WERI-Rb-1 (cell line): ENCODE measurements around the gene SLC25A41.

Source experiments
- DNase-seq: peaks from one replicate; pipeline ENCODE4 v3.0.0-alpha.2; 2020
- H3K27ac ChIP-seq: fragments of 250-450 bp; sonication (Bioruptor Pico); 2 replicates; pipeline ENCODE4 v1.5.1; 2020; ENCODE audit warnings: mild to moderate bottlenecking, moderate library complexity
- H3K27me3 ChIP-seq: fragments of 250-450 bp; sonication (Bioruptor Pico); 2 replicates; pipeline ENCODE4 v1.5.1; 2021; ENCODE audit warnings: mild to moderate bottlenecking, low read depth, moderate library complexity; ENCODE audit not compliant: insufficient read depth, severe bottlenecking
- H3K36me3 ChIP-seq: fragments of 250-450 bp; sonication (Bioruptor Pico); 2 replicates; pipeline ENCODE4 v1.5.1; 2020; ENCODE audit warnings: mild to moderate bottlenecking, moderate library complexity
- H3K4me3 ChIP-seq: 2 replicates; pipeline ENCODE4 v1.5.1; 2011; ENCODE audit warnings: low read depth, mild to moderate bottlenecking, control low read depth, low read length
- H3K9me3 ChIP-seq: fragments of 250-450 bp; sonication (Bioruptor Pico); 2 replicates; pipeline ENCODE4 v1.5.1; 2021; ENCODE audit warnings: mild to moderate bottlenecking, moderate library complexity; ENCODE audit not compliant: severe bottlenecking
- TF ChIP-seq, protein P1 (sequence below): IDR thresholded peaks from 2 replicates; pipeline ENCODE4 v1.5.1; 2011; ENCODE audit warnings: low read depth, mild to moderate bottlenecking, control low read depth, inconsistent platforms, low read length

SLC25A41 gene

DNA sequence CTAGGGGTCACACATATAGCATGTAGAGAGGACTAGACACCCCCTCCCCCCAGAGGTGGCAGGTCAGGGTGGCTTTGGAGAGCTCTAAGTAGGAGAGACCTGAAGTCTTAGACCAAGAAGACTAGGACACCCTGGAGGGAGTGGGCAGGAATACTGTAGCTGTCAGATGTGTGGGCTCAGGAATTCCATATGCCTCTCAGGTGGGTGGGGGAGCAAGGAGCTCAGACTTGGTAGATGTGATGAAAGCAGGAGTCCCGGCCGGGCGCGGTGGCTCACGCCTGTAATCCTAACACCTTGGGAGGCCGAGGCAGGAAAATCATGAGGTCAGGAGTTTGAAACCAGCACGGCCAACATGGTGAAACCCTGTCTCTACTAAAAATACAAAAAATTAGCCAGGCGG is 32.1 kb upstream of the SLC25A41 start:
- Histone ChIP-seq H3K27me3 (peaks cover 5% of the 10 kb centered on the region), H3K27ac (no peak overlapping the region), H3K36me3 (no peaks in the 10 kb centered on the region), H3K4me3 (no peak overlapping the region), H3K9me3 (no peaks in the 10 kb centered on the region)
- DNase-seq: no peak
- TF ChIP-seq, protein P1, sequence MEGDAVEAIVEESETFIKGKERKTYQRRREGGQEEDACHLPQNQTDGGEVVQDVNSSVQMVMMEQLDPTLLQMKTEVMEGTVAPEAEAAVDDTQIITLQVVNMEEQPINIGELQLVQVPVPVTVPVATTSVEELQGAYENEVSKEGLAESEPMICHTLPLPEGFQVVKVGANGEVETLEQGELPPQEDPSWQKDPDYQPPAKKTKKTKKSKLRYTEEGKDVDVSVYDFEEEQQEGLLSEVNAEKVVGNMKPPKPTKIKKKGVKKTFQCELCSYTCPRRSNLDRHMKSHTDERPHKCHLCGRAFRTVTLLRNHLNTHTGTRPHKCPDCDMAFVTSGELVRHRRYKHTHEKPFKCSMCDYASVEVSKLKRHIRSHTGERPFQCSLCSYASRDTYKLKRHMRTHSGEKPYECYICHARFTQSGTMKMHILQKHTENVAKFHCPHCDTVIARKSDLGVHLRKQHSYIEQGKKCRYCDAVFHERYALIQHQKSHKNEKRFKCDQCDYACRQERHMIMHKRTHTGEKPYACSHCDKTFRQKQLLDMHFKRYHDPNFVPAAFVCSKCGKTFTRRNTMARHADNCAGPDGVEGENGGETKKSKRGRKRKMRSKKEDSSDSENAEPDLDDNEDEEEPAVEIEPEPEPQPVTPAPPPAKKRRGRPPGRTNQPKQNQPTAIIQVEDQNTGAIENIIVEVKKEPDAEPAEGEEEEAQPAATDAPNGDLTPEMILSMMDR: no peak

DNA sequence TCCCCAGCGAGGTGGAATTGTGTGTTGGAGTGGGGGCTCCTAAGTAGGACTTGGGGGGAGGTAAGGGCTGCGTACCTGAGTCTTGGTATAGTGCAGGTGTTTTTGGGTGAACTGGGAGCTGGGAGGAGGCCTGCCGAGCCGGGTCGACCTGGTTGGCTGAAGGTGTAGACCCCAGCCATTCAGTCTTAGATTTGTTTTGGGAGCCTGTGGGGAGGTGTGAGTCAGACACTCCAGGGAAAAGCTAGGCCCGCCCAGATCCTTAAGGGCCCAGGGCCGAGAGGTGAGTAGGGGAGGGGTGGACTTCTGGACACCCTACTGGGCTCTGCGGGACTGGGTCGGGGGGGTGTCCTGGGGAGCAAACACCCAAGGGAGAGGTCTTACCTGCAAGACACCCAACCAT is 31.4 kb upstream of the SLC25A41 start:
- TF ChIP-seq, protein P1: no peak
- no peaks in the 10 kb centered on the region for H3K9me3 ChIP-seq
- no peak overlapping the region for H3K4me3 ChIP-seq
- H3K27me3 ChIP-seq: peaks cover 5% of the 10 kb centered on the region
- no peaks in the 10 kb centered on the region for H3K36me3 ChIP-seq
- H3K27ac ChIP-seq: no peak overlapping the region
- no peak for DNase-seq

DNA sequence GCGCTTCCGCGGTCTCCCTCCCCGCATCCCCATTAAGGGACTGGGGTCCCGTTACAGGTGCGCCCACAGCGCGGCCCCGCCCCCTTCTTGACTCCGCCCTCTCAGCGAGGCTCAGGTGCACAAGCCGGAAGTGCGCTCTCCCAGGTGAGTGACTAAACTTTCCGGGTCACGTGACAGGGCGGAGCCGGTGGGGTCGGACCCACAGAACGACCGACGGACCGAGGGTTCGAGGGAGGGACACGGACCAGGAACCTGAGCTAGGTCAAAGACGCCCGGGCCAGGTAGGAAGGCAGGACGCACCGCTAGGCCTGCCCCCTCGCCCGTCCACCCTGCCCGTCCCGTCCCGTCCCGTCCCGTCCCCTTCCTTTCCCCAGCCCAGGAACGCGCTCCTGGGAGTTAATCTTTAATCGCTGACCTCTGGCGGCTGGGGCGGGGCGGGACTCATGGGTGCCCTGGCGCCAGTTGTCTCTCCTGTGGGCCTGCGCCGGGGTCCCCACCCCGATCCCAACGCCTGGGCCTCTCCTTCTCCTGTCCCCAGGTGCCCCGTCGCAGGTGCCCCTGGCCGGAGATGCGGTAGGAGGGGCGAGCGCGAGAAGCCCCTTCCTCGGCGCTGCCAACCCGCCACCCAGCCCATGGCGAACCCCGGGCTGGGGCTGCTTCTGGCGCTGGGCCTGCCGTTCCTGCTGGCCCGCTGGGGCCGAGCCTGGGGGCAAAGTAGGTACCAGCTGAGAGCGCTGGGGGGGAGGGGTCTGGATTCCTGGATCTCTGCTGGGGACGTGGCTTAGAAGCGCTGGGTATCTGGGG is 30.7 kb upstream of the SLC25A41 start, which contains the start of gene CRB3:
CRB3 (plus strand) TSS at position 202 of the 804 bp plus-strand sequence; CDS start at position 633, 431 bp downstream.
- Histone ChIP-seq H3K9me3 (no peaks in the 10 kb centered on the region), H3K27ac (no peak within 1 kb of the TSS), H3K36me3 (no peaks in the 10 kb centered on the region), H3K27me3 (peaks cover 5% of the 10 kb centered on the region), H3K4me3 (no peak within 1 kb of the TSS)
- no peak for DNase-seq
- TF ChIP-seq, protein P1: no peak

DNA sequence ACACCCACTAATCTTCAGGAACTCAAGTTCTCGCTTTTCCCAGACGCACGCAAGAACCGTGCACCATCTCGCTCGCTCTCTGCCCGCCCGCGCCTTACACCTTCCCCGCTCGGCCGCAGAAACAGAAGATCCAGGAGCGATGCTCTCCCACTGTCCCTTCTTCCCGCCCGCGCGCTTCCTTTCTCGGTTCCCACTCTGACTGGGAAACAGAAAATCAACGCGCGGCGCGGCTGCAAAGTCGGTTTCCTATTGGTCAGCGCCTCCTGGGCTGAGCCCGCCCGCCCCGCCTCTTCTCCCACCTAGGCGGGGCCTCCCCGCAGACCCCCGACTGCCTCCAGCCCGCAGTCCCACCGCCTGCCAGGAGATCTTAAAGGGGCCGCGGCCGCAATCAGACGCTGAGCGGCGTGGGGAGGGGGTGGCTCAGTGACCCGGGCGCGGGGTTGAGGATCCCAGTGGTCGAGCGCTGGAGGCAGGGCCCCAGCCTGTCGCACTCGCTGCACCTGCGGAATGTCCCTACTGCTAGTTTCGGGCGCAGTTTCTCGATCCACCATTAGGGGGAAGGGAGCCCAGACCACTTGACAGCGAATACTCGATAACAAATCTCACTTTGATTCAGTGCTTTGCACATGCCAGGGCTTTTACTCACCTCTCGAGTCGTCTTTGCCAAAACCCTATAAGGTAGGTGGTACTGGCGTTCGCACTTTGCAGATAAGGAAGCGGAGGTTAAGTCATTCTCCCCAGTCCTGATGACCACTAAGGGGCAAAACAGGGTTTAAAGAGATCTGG is 26.7 kb upstream of the SLC25A41 start:
- DNase-seq: peak; percentile 99
- H3K27ac ChIP-seq: peak overlapping the region; percentile 61
- peaks cover 9% of the 10 kb centered on the region for H3K36me3 ChIP-seq
- TF ChIP-seq, protein P1: peak; percentile 77
- H3K9me3 ChIP-seq: no peaks in the 10 kb centered on the region
- H3K27me3 ChIP-seq: no peaks in the 10 kb centered on the region
- H3K4me3 ChIP-seq: peak overlapping the region; percentile 80

DNA sequence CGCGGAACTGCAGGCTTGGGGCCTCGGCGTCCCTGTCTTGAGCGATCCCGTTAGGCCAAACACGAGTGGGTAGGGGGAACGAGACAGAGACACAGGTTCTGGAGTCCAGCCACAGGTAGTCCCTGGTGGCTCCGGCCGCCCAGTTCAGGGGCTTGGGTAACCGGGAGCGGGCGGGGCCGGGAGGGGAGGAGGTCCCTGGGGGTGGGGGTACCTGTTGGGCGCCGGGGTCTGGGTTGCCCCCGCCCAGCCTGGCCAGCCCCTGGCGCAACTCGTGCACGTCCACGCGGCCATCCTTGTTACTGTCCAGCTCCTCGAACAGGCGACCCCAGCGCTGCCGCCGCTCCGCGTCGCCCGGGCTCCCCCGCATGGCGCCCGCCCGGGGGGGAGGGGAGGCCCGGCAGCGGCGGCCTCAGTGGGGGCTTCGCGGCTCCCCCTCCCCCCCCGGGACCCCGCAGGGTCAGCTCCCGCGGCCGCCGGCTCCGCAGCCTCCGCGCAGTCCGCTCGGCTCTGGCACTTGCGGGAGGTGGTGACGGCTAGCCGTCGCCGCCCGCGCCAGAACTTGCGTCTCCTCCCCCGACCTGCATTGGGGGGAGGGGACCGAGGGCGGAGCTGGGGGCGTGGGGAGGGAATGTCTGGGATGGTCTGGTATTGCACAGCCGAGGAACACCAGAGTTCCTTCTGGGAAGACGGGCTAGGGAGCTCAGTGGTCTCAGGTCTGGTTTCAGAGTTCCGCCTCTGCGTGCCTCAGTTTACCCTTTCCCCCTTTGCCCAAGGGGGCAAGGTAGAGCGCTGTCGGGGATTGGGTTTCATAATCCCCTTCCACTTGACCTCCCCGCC is 25.9 kb upstream of the SLC25A41 start, which contains the start of gene SLC25A23:
SLC25A23 (minus strand) TSS at position 531 of the 837 bp plus-strand sequence; CDS start at position 367, 164 bp downstream.
- TF ChIP-seq, protein P1: no peak
- peak within 1 kb of the TSS; percentile 80 for H3K4me3 ChIP-seq
- H3K27ac ChIP-seq: peak within 1 kb of the TSS; percentile 61
- H3K9me3 ChIP-seq: peaks cover 5% of the 10 kb centered on the region
- DNase-seq: peak; percentile 82
- no peaks in the 10 kb centered on the region for H3K27me3 ChIP-seq
- H3K36me3 ChIP-seq: peaks cover 17% of the 10 kb centered on the region
